HG03139 (cell line): ENCODE data around the gene PDXDC1.
A peak's percentile ranks its signal among the peaks of the same experiment; 100 is the strongest.
"Not testable (repeated sequence)": the region's sequence is repeated elsewhere in the genome, so short reads cannot be mapped to it uniquely, and the experiment has no call there.

Source experiments
- ATAC-seq: cut with Tn5 transposase; IDR thresholded peaks from one replicate; pipeline ENCODE4 v1.9.1; 2021; ENCODE audit not compliant: unreplicated experiment

The PDXDC1 gene

DNA sequence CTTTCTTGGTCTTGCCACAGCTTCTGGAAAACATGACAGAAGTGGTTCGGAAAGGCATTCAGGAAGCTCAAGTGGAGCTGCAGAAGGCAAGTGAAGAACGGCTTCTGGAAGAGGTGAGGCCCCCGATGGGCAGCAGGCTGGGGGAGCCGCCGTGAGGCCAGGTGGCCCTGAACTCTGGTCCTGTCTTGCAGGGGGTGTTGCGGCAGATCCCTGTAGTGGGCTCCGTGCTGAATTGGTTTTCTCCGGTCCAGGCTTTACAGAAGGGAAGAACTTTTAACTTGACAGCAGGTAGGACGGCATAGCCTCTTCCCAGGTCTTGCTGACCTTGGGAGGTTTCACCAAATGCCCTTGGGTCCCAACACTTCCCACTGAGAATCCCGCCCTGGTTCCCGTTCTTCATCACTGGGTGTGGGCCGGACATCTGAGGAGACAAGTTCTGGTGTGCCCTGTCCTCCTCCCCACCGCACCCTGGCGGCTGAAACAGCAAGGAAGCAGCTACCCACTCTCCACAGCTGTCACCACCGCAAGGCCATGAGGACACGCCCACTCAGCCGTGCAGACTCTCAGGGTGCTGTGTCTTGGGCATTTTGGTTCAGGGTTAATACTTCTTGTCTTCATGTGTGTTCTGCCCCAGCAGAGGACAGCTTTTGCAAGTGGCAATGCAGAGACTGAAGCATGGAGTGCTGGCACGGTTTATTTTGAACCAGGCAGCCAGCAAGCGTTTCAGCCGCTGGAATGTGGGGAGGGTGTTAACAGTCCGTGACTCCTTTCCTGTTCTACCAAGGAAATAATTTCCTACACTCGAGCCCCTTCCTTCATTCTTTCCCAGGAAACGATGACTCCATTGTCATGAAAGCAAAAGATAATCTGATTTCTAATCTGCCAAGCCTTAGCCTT lies 59.7 kb downstream of the PDXDC1 start:
- no peak for ATAC-seq

DNA sequence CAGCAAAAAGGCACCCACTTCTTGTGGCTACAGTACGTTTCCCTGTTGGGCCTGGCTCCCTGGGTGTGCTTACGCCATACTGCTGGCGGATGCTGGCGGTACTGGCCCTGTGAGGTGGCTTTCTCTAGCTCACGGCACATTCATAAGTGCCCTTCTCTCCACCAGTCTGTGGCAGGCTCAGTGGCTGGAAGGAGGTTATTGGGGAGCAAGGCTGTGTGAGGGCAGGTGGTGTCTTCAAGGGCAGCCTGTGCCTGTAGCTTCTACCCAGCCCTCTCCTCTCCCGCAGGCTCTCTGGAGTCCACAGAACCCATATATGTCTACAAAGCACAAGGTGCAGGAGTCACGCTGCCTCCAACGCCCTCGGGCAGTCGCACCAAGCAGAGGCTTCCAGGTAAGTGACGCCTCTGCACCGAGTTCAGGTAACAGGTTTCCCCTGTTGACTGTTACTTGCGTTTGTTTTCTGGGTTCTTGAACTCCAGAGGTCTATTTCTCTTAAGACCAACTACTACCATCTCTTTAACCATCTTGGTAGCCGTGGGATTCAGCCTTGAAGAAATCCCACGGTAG lies 60.4 kb downstream of the PDXDC1 start:
- no peak for ATAC-seq

DNA sequence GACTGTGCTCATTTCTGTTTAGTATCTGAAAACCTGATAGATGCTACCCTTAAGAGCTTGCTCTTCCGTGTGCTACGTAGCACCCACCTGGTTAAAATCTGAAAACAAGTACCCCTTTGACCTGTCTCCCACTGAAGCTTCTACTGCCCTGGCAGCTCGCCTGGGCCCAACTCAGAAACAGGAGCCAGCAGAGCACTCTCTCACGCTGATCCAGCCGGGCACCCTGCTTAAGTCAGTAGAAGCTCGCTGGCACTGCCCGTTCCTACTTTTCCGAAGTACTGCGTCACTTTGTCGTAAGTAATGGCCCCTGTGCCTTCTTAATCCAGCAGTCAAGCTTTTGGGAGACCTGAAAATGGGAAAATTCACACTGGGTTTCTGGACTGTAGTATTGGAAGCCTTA lies 62.2 kb downstream of the PDXDC1 start:
- ATAC-seq, result no peak

DNA sequence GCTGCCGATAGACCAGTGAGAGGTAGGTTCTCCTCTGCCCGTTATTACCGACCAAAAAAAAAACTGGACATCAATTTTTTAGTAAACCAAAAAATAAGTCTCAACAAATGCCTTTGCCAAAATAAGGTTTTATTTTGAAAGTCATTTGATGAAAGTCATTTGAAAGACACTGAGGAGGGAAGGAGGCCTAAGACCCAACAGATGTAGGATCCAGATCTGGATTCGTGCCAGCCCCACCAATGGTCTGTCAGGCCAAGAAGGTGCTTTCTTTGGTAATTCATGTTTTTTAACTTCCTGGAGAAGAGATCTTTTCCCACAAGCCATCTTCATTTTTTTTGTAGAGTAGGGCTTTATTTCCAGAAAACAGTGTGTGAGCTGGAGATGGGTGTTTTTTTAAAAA lies 62.9 kb downstream of the PDXDC1 start:
- no peak for ATAC-seq

DNA sequence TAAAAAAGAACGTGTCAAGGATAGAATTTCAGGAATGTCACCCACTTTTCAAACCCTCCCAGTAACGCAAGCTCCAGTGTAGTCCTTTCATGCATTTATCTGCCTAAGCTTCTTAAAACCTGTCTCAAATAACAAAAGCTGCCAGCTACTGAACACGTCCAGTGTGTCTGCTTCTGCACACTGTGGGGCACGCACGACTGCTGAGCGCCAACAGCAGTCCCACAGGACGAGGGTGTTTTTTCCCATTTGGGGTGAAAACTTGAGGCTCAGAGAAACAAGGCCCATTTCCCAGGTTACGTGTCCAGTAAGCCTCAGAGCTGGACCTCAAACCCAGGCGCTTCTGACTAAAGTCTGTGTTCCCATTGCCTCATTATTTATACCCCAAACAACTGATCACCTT lies 63.9 kb downstream of the PDXDC1 start:
- ATAC-seq, result no peak

DNA sequence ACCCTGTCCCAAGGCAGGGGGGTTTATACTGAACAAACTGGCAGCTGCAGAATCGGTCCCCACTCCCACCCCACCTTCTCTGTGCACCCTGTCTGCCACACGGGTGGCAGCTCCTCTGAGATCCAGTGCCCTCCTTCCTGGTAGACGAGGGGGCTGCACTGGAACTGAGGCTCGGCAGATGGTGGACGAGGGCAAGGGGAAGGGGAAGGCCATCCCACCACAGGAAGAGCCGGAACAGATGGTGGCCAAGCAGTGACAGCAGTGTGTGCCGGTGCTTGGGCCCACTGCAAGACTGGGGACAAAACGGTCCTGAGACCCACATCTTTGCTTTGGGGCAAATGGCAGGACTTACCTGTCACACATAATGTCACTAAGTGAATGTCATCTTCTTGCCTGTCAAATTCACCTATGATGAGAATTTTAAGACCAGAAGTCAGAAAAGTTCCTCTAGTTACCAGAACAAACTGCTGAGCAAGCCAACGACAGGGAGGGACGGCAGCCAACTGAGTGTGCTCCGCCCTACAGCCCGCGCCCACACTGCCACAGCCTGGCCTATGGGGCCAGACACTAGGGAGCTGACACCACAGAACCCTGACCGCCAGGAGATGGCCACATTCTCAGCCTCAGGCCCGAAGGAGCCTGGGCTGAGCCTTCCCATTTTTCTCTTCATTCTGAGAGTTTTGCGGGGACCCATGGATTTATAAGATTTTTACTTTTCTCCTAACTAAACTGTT lies 66.6 kb downstream of the PDXDC1 start:
- no peak for ATAC-seq

DNA sequence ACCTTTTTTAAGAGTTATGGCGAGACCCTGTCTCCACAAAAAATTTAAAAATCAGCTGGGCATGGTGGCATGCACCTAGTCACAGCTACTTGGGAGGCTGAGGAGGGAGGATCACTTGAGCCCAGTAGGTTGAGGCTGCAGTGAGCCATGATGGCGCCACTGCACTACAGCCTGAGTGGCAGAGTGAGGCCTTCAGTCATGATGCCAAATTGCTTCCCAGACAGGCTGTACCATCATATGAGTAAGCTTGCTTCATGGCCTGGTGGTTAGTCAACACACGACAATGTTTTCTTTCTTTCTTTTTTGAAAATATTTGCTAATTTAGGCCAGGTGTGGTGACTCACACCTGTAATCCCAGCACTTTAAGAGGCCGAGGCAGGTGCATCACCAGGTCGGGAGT lies 68.5 kb downstream of the PDXDC1 start:
- ATAC-seq, result no peak

DNA sequence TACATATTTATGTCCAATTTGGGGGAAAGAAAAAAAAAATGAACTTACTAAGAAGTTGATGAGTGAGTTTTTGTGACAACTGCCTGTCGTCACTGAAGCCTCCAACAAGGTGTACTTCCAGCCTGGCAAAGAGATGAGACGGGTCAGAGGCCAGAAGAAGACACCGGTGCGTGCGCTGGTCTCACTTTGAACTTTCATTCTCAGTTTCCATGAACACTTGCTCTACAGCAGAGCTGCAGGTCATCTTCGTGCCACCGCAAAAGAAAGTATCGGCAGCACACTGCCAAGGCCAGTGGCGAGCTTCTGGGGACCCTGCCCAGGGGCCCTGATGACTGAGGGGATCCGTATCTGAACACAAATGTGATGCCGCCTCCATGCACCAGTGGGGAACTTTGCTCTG lies 69.5 kb downstream of the PDXDC1 start:
- no peak for ATAC-seq

DNA sequence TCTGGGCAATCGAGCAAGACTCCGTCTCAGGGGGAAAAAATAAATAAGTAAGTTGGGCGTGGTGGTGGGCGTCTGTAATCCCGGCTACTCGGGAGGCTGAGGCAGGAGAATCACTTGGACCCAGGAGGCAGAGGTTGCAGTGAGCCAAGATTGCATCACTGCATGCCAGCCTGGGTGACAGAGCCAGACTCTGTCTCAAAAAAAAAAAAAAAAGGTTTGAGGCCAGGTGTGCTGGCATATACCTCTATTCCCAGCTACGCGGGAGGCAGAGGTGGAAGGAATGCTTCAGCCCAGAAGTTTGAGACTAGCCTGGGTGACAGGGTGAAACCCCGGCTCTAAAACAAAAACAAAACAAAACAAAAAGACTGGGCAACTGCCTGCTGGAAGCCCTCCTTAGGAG lies 70.4 kb downstream of the PDXDC1 start:
- ATAC-seq, result not testable (repeated sequence)

DNA sequence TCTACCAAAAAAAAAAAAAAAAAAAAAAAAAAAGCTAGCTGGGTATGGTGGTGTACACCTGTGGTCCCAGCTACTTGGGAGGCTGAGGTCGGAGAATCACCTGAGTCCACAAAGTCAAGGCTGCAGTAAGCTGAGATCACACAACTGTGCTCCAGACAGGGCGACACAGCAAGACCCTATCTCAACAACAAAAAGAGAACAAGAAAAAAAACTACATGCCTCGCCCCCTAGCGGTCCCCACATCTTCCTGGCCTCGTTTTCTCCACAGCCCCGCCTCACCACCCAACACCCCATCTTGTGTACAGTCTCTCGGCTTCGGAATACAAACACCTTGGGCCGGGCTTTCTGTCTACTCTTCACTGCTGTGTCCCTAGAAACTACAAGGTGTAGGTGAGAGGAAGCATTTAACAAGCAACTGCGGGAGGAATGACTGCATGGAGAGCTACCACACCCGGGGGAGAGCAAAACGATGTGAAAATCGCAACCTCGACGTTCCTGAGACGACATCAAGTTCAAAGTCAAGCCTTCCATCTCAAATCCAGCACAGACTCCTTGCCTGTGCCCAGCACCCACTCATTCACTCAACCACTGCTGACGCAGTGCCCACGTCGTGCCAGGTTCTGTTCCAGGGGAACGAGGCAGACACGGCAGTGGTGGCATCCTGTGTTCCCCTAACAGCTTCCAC lies 72.0 kb downstream of the PDXDC1 start:
- no peak for ATAC-seq

DNA sequence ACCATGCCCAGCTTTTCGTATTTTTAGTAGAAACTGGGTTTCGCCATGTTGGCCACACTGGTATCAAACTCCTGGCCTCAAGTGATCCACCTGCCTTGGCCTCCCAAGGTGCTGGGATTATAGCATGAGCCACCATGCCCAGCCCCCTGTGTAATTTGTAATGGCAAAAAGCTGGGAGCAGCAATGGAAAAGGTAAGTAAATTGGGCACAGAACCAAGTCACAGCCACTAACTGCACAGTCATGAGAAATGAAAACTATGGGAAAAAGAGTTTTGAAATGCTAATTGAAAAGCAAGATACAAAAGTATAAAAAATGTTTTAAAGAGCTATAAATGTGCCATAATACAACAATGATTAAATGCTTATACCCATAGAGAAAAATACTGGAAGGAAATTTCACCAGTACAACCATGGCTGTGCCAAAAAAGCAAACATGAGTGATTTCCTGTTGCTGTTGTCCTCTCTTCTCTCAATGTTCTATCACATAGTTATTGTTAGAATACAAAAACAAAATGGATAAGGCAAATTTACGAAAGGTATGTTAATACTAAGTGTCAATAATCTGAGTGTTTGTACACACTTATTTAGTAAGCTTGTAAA lies 74.9 kb downstream of the PDXDC1 start:
- ATAC-seq, result no peak

DNA sequence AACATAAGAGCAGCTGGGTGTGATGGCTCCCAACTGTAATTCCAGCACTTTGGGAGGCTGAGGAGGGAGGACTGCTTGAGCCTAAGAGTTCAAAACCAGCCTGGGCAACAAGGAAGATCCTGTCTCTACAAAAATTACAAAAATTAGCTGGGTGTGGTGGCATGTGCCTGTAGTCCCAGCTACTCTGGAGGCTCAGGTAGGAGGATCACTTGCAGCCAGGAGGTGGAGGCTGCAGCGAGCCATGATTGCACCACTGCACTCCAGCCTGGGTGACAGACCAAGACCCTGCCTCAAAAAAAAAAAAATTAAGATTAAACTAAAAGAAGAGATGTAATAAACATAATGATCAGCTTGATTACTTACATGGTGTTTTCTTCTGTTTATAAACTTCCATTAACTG lies 75.6 kb downstream of the PDXDC1 start:
- not testable (repeated sequence) for ATAC-seq

DNA sequence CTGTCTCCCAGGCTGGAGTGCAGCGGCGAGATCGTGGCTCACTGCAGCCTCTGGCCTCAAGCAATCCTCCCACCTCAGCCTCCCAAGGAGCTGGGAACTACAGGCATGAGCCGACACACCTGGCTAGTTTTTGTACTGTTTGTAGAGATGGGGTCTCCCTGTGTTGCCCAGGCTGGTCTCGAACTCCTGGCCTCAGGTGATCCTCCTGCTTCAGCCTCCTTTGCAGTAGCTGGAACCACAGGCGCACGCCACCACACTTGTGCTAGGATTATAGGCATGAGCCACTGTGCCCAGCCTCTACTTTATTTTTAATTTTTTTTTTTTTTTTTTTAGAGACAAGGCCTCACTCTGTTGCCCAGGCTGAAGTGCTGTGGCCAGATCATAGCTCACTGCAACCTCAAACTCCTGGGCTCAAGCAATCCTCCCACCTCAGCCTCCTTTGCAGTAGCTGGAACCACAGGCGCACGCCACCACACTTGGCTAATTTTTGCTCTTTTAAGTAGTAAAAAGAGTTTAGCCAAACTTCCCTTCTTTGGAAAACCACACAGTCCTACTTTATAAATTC lies 76.6 kb downstream of the PDXDC1 start:
- ATAC-seq, result no peak

DNA sequence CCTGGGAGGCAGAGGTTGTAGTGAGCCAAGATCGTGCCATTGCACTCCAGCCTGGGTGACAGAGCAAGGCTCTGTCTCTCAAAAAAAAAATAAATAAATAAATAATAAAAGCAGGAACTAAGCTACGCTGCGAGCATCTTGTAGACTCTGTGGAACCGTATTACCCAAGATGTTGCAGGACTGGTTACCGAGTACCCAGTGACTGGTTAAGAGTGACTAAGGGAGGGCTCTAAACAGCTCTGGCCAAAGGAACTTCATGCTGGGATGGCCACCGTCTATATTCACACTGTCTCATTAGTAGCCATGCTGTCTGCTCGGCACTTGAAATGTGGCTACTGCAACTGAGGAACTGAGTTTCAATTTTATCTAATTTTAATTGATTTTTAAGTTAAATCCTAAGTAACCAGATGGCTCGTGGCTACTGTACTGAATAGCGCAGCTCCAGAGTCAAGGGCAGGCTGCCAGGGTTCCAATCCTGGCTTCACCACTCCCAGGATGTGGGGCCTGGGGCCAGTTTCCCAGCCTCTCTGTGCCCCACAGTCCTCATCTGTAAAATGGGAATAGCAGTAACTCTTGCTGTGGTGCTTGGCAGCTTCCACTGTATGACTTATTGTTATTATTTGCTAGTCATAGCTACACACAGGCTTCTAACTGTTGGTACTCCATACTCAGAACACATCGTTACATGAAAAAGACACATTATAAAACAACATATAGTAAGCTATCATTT lies 78.1 kb downstream of the PDXDC1 start:
- no peak for ATAC-seq

DNA sequence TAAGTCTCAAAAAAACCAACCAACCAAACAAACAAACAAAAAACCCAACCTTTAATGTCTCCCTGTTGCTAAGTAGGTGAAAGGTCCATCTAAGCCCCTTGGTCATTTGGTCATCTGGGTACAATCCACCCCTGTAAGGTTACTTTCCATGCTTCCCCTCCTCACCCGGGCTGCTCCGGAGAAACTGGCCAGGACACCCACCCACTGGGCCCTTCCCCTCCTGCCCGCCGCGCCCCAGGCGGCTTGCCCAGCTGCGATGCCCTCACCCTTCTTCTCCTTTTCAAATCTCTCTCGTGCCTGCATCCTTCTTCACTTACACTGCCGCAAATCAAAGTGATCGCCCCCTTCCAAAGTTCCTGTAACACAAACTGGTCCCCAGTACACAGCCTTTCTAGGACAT lies 79.1 kb downstream of the PDXDC1 start:
- no peak for ATAC-seq

DNA sequence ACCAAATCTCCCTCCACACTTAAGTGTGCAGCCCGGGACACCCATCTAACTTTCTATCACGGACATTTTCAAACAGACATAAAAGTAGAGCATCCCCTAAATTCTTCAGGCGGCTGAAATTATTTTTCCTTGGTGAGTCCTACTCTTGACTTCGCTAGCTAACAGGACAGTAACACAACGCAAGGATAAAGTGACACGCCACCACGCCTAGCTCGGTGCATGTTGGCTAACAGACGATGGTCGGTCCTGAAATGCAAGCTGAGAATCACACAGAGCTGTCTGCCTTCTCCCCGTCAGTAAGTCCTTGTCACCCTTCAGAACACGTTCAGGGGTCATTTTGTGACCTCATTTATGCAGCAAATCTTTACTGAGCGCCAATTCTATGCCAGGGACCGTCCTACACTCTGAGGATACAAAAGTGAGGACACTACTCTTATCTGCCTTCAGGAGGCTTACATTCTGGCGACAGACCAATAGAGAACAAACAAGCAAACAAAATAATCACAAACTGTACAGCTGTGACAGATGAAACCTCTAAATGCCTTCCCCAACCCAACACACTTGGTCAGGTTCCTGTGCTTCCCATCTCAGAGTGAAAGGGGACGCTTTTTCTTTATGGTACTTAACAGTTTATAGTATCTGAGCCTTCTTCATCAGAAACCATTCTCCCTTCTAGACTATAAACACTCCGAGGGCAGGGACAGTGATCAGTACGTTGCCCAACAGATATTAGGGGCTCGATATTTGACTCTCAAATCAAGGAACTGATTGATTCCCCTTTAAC lies 79.7 kb downstream of the PDXDC1 start:
- no peak for ATAC-seq

DNA sequence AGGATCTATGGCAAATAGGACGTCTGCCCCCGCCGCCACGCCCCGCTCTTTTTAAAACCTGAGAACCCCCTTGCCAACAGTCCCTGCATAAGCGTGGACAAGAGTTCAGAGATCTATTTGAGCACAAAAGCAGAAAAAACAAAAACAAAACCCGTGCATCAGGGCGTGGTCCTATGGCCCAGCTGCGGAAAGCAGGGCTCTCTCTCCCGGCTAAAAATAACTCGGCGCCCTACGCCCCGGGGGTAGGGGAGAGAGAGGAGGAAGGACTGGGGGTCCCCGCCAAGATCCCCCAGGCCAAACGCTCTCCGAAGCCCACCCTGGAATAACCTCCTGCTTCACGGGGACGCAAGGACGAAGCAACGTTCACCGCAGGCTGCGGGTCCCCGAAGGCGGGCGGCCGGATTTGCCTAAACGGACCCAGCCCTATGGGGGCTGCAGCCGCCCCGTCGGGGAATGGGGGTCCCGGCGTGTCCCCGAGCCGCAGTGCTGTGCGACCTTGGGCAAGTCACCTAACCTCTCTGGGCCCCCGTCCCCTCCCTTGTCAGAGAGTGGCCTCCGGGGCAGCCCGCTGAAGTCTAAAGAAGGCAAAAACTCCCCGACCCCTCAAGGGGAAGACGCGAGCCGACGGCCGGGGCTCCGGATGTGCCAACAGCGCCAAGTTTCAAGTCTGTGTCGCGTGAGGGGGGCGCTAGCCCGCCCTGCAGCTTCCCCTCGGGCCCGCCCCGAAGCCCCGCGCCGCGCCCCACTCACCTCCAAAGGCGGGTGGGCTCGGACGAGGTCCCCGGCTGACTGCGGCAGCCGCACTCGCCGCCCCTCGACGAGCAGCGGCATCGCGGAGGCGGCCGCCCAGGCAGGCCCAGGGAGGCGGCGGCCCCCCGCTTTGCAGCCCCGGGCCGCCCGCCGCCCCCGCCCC lies 80.6 kb downstream of the PDXDC1 start:
- ATAC-seq, result peak; percentile 40
